Adipocyte (in vitro differentiated cells): ENCODE data around the gene SLIT1.

Source experiments
- DNase-seq: peaks from one replicate; pipeline ENCODE4 v3.0.0-alpha.2; 2015; ENCODE audit warnings: low read depth
- H3K27me3 ChIP-seq: replicated peaks from 2 replicates; pipeline ENCODE4 v1.7.0; 2013; ENCODE audit warnings: mild to moderate bottlenecking, low read length, moderate library complexity; ENCODE audit not compliant: control insufficient read depth, insufficient read depth
- H3K36me3 ChIP-seq: 2 replicates; pipeline ENCODE4 v1.7.0; 2013; ENCODE audit warnings: low read length, mild to moderate bottlenecking, moderate library complexity; ENCODE audit not compliant: control insufficient read depth, insufficient read depth, severe bottlenecking
- H3K4me1 ChIP-seq: 2 replicates; pipeline ENCODE4 v1.7.0; 2013; ENCODE audit warnings: mild to moderate bottlenecking, low read length, moderate library complexity; ENCODE audit not compliant: control insufficient read depth, insufficient read depth
- H3K4me3 ChIP-seq: 2 replicates; pipeline ENCODE4 v1.7.0; 2013; ENCODE audit warnings: mild to moderate bottlenecking, low read length, moderate library complexity
- H3K9ac ChIP-seq: 2 replicates; pipeline ENCODE4 v1.7.0; 2013; ENCODE audit warnings: mild to moderate bottlenecking, low read length, moderate library complexity
- H3K9me3 ChIP-seq: 2 replicates; pipeline ENCODE4 v1.7.0; 2013; ENCODE audit warnings: mild to moderate bottlenecking, low read length, moderate library complexity; ENCODE audit not compliant: control insufficient read depth

SLIT1 gene

GRCh38 chr10:97123765-97124164, 62.0 kb downstream of the SLIT1 start:
- H3K36me3 ChIP-seq: no peaks in the 10 kb centered on the region
- H3K9ac ChIP-seq: no peak overlapping the region
- H3K9me3 ChIP-seq: no peaks in the 10 kb centered on the region
- H3K27me3 ChIP-seq: peaks cover 79% of the 10 kb centered on the region
- DNase-seq: no peak
- H3K4me1 ChIP-seq: peaks cover 3% of the 10 kb centered on the region
- no peak overlapping the region for H3K4me3 ChIP-seq

GRCh38 chr10:97121041-97121440, 64.7 kb downstream of the SLIT1 start:
- no peak for DNase-seq
- Histone ChIP-seq H3K4me1 (peaks cover 3% of the 10 kb centered on the region), H3K9ac (no peak overlapping the region), H3K36me3 (no peaks in the 10 kb centered on the region), H3K4me3 (no peak overlapping the region), H3K27me3 (peaks cover 77% of the 10 kb centered on the region), H3K9me3 (no peaks in the 10 kb centered on the region)

GRCh38 chr10:97120370-97120769, 65.4 kb downstream of the SLIT1 start:
- H3K27me3 ChIP-seq: peaks cover 78% of the 10 kb centered on the region
- peaks cover 3% of the 10 kb centered on the region for H3K4me1 ChIP-seq
- H3K4me3 ChIP-seq: no peak overlapping the region
- H3K9ac ChIP-seq: no peak overlapping the region
- H3K36me3 ChIP-seq: no peaks in the 10 kb centered on the region
- DNase-seq: no peak
- H3K9me3 ChIP-seq: no peaks in the 10 kb centered on the region

GRCh38 chr10:97119058-97119745, 66.6 kb downstream of the SLIT1 start:
- H3K9ac ChIP-seq: no peak overlapping the region
- H3K4me3 ChIP-seq: no peak overlapping the region
- peaks cover 3% of the 10 kb centered on the region for H3K4me1 ChIP-seq
- no peak for DNase-seq
- H3K36me3 ChIP-seq: no peaks in the 10 kb centered on the region
- H3K9me3 ChIP-seq: no peaks in the 10 kb centered on the region
- H3K27me3 ChIP-seq: peaks cover 78% of the 10 kb centered on the region

- H3K4me1 ChIP-seq: peaks cover 3% of the 10 kb centered on the region
Measured at GRCh38 chr10:97117372-97117771, 68.4 kb downstream of the SLIT1 start.

GRCh38 chr10:97116462-97117162, 69.1 kb downstream of the SLIT1 start:
- Histone ChIP-seq H3K9me3 (no peaks in the 10 kb centered on the region), H3K4me3 (no peak overlapping the region), H3K4me1 (peaks cover 3% of the 10 kb centered on the region), H3K27me3 (peaks cover 56% of the 10 kb centered on the region), H3K36me3 (no peaks in the 10 kb centered on the region), H3K9ac (no peak overlapping the region)
- no peak for DNase-seq

More at GRCh38 chr10:97117372-97117771, 68.4 kb downstream of the SLIT1 start:
- Histone ChIP-seq H3K9me3 (no peaks in the 10 kb centered on the region), H3K4me3 (no peak overlapping the region), H3K36me3 (no peaks in the 10 kb centered on the region), H3K27me3 (peaks cover 63% of the 10 kb centered on the region), H3K9ac (no peak overlapping the region)
- no peak for DNase-seq

- no peaks in the 10 kb centered on the region for H3K4me1 ChIP-seq
- H3K36me3 ChIP-seq: no peaks in the 10 kb centered on the region
- no peak overlapping the region for H3K9ac ChIP-seq
- DNase-seq: no peak
- no peaks in the 10 kb centered on the region for H3K9me3 ChIP-seq
- H3K4me3 ChIP-seq: no peak overlapping the region
- H3K27me3 ChIP-seq: peaks cover 50% of the 10 kb centered on the region
Measured at GRCh38 chr10:97115846-97116245, 69.9 kb downstream of the SLIT1 start.

- H3K27me3 ChIP-seq: peaks cover 41% of the 10 kb centered on the region
Measured at GRCh38 chr10:97111615-97112014, 74.1 kb downstream of the SLIT1 start.

GRCh38 chr10:97109547-97109946, 76.2 kb downstream of the SLIT1 start:
- Histone ChIP-seq H3K36me3 (no peaks in the 10 kb centered on the region), H3K4me3 (no peak overlapping the region), H3K4me1 (no peaks in the 10 kb centered on the region), H3K9me3 (no peaks in the 10 kb centered on the region), H3K27me3 (peaks cover 38% of the 10 kb centered on the region), H3K9ac (no peak overlapping the region)
- no peak for DNase-seq

More at GRCh38 chr10:97111615-97112014, 74.1 kb downstream of the SLIT1 start:
- no peak for DNase-seq
- Histone ChIP-seq H3K36me3 (no peaks in the 10 kb centered on the region), H3K9ac (no peak overlapping the region), H3K9me3 (no peaks in the 10 kb centered on the region), H3K4me3 (no peak overlapping the region), H3K4me1 (no peaks in the 10 kb centered on the region)

- Histone ChIP-seq H3K9me3 (no peaks in the 10 kb centered on the region), H3K4me1 (no peaks in the 10 kb centered on the region), H3K27me3 (peaks cover 47% of the 10 kb centered on the region), H3K9ac (no peak overlapping the region), H3K36me3 (no peaks in the 10 kb centered on the region), H3K4me3 (no peak overlapping the region)
- no peak for DNase-seq
Measured at GRCh38 chr10:97107551-97107950, 78.2 kb downstream of the SLIT1 start.

- no peaks in the 10 kb centered on the region for H3K36me3 ChIP-seq
- peaks cover 50% of the 10 kb centered on the region for H3K27me3 ChIP-seq
- H3K4me1 ChIP-seq: no peaks in the 10 kb centered on the region
- H3K9ac ChIP-seq: no peak overlapping the region
- H3K9me3 ChIP-seq: no peaks in the 10 kb centered on the region
- no peak overlapping the region for H3K4me3 ChIP-seq
- DNase-seq: no peak
Measured at GRCh38 chr10:97106207-97106606, 79.6 kb downstream of the SLIT1 start.
